ENCODE measurements around the gene ACSL1. TPM values are rescaled to one million over a fixed set of nuclear protein-coding genes. Genes with fewer than 3 reads are reported as not detected.

ACSL1 gene
- total and polyA plus RNA-seq, 2 donors (not counting 3 experiments of a cell fraction or from before 2014, with no cell fraction given) = 7.3 to 17.7 TPM

GRCh38 chr4:184815046-184815877, 10.5 kb downstream of the ACSL1 start:
- Histone ChIP-seq H3K9me3 (replicated peaks; ENCODE audit: control insufficient read depth, insufficient read depth, low read length) (no peaks in the 10 kb centered on the region), H3K4me2 (ENCODE audit: insufficient read depth, low read length) (no peak overlapping the region), H3K9me1 (replicated peaks; ENCODE audit: control insufficient read depth, extremely low read depth, insufficient read depth, low read length) (no peaks in the 10 kb centered on the region), H3K27me3 (ENCODE audit: control insufficient read depth in 2 of 2, insufficient read depth in 2 of 2, low read length in 2 of 2) (no peaks in the 10 kb centered on the region), H3K27ac (ENCODE audit: insufficient read depth, low read depth, low read length) (no peak overlapping the region), H3K4me3 (replicated peaks in 1 of 3; ENCODE audit: insufficient read depth in 1 of 3, low read depth in 1 of 3, low read length in 3 of 3) (no peak overlapping the region), H3K79me2 (ENCODE audit: control insufficient read depth, insufficient read depth, low read length) (no peaks in the 10 kb centered on the region), H2AFZ (ENCODE audit: low read depth, low read length) (no peak overlapping the region), H4K20me1 (replicated peaks; ENCODE audit: control insufficient read depth, extremely low read depth, insufficient read depth, low read length) (no peaks in the 10 kb centered on the region), H3K4me1 (ENCODE audit: control insufficient read depth, extremely low read depth, insufficient read depth, low read length) (no peaks in the 10 kb centered on the region), H3K9ac (replicated peaks; ENCODE audit: extremely low read depth, insufficient read depth, low read length) (no peak overlapping the region), H3K36me3 (ENCODE audit: control insufficient read depth in 2 of 2, extremely low read depth in 1 of 2, insufficient read depth in 2 of 2, low read length in 2 of 2) (no peaks in the 10 kb centered on the region)
- ChIA-PET POLR2A (interaction anchor here (0.6 kb wide), 1 partner anchor 34 kb away, joined by 9 read pairs; no protein-coding TSS in a partner anchor), CTCF (interaction anchor here (1.3 kb wide), 1 partner anchor 70 kb away, joined by 5 read pairs; no protein-coding TSS in a partner anchor)
- no peak for TF ChIP-seq MAX (IDR thresholded peaks at IDR 0.05; ENCODE audit: insufficient read depth, insufficient read length)
- no peak for TF ChIP-seq FOS (IDR thresholded peaks at IDR 0.05; ENCODE audit: borderline replicate concordance, insufficient read depth, low read length)
- TF ChIP-seq EZH2 (IDR thresholded peaks at IDR 0.05; ENCODE audit: borderline replicate concordance, low read depth, low read length, severe bottlenecking) = no peak
- no peak for TF ChIP-seq MYC (IDR thresholded peaks at IDR 0.05; ENCODE audit: low read depth, low read length)
- no peak for TF ChIP-seq GATA2 (IDR thresholded peaks at IDR 0.05; ENCODE audit: insufficient read depth, insufficient read length, low read depth, low read length)
- no peak for TF ChIP-seq POLR2AphosphoS5 (IDR thresholded peaks at IDR 0.05; ENCODE audit: insufficient read depth, low read depth, low read length)
- TF ChIP-seq CTCF (IDR thresholded peaks at IDR 0.05; ENCODE audit: extremely low read depth in 1 of 2, insufficient read depth in 1 of 2, low read depth in 1 of 2, low read length in 2 of 2) = no peak
- TF ChIP-seq JUN (IDR thresholded peaks at IDR 0.05; ENCODE audit: borderline replicate concordance, insufficient read depth, insufficient read length, low read depth) = no peak
- no peak for TF ChIP-seq POLR2A (IDR thresholded peaks at IDR 0.05; ENCODE audit: low read depth, low read length)
- intact Hi-C loops (cut with micrococcal nuclease) (no loop called here), dilution Hi-C loops (cut with MboI; ENCODE audit: extremely low pct_ligation_motif_present, low sequenced_read_pairs) (no loop called here)
- FAIRE-seq (no peak), DNase-seq (ENCODE audit: low read depth, low spot score) (peak; percentile 39)
- no TSS peak for BruUV-seq (replicated peaks)

Measured in endothelial cell of umbilical vein (primary cell).